ENCODE measurements around the gene RAB43.
"Not testable (repeated sequence)": the region's sequence is repeated elsewhere in the genome, so short reads cannot be mapped to it uniquely, and the experiment has no call there.

RAB43 gene

DNA sequence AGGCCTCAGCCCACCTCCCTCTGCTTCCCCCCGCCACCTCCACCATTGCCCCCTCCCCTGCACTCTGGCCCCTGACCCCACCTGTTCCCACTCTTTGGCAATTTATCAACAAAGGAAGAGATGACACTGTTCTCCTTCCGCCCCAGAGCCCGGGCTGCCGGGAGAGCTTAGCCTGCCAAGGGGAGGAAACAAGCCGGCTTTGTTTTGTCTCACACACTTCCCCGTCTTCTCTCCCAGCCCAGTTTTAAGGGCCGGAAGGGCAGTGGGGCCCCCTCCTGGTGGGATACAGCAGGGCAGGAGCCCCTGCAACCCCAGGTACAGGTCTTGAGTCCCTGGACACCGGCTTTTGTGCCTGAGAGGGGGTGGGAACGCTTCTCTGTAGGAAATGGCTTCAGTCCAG lies 33.7 kb downstream of the RAB43 start:
- DNase-seq = peak in 1 of 2 donors; percentile 33

- DNase-seq = no peak
These were observed 34.4 kb downstream of the RAB43 start for GRCh38 chr3:129087138-129087702.

DNA sequence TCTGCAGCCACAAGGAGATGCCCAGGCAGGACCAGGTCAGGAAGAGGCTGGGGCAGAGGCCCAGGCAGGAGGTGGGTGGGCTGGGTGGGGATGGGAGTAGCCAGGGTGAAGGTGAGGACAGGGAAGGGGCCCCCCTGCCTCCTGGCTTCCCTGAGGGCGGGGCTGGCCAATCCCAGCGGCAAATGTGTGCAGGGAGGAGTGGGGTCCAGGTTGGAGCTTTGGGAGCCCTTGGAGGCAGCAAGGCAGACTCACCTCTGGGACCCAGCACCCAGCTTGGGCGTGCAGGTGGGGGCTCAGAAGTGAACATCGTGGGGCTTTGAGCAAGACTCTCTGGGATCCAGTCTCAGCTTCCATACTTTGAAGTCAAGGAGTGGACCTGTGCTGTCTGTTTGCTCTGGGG lies 35.8 kb downstream of the RAB43 start:
- no peak for DNase-seq

DNA sequence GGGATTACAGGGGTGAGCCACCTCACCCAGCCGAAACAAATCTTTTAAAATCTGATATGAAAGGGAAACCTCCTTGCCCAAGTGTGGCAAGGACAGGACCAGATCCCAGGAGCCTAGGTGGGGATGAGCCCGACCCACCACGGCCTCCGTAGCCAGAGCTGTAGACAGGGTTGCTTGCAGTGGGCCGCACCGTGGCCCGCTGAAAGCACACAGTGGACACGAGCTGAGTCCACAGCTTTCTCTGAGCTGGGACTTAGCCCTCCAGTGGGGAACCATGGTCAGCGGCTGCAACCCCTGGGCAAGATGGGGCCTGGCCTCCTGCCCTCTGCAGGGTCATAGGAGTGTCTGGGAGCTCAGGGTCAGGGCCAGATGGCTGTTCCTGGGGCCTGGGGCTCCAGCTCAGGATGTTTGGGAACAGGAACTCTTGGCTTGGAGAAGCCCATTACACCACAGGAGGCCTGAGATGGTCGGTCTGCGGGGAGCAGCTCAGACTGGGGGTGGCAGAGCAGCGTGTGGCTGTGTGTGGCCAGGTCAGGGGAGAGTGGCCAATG lies 36.4 kb downstream of the RAB43 start:
- no peak for DNase-seq

GRCh38 chr3:129084501-129084900 lies 37.1 kb downstream of the RAB43 start:
- DNase-seq = no peak

DNA sequence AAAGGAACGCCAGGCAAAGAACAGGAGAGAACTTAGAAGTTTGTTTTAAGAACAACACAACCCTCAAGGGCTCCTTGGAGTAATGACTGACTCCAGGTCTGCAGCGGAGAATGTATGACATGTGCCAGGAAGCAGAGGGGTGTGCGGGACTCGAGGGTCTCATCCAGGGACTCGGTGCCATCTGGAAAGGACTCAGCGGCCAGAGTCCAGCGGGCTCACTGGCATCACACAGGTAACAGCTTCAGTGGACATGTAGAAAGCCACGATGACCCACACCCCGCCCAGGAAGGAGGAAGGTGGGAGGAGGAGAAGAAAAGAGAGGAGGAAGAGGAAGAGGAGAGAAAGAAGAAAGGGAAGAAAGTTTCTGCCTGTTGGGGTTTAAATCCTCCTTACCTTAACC lies 39.6 kb downstream of the RAB43 start:
- DNase-seq = no peak

- DNase-seq = no peak
These were observed 40.1 kb downstream of the RAB43 start for GRCh38 chr3:129081503-129081902.

GRCh38 chr3:129078510-129078909 lies 43.1 kb downstream of the RAB43 start:
- DNase-seq = no peak

DNA sequence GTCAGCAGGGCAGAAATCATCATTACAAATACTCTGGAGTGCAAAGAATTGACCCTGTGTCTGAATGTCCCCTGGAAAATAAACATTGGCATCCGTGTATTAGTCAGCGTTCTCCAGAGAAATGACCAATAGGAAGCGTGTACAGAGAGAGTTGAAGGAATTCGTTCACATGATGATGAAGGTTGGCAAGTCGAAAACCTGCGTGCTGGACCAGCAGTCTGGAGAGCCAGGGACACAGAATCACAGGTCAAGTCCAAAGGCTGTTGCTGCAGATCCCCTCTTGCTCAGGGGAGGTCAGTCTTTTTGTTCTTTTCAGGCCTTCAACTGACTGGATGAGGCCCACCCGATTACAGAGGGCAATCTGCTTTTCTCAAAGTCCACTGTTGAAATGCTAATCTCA lies 44.4 kb downstream of the RAB43 start:
- no peak for DNase-seq

GRCh38 chr3:129070086-129070885 lies 51.3 kb downstream of the RAB43 start:
- DNase-seq = no peak

GRCh38 chr3:129069313-129070085 lies 52.1 kb downstream of the RAB43 start:
- not testable (repeated sequence) for DNase-seq

DNA sequence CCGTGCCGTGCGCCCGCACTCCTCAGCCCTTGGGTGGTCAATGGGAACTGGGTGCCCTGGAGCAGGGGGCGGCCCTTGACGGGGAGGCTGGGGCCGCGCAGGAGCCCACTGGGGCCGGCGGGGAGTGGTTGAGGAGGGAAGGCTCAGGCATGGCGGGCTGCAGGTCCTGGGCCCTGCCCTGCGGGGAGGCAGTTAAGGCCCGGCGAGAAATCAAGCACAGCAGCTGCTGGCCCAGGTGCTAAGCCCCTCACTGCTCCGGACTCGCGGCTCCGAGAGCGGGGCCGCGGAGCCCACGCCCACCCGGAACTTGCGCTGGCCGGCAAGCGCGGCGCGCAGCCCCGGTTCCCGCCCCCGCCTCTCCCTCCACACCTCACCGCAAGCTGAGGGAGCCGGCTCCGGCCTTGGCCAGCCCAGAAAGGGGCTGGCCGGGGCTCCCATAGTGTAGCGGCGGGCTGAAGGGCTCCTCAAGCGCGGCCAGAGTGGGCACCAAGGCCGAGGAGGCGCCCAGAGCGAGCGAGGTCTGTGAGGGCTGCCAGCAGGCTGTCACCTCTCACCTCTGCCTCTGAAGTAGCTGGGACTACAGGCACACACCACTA lies 53.2 kb downstream of the RAB43 start:
- DNase-seq = no peak

DNA sequence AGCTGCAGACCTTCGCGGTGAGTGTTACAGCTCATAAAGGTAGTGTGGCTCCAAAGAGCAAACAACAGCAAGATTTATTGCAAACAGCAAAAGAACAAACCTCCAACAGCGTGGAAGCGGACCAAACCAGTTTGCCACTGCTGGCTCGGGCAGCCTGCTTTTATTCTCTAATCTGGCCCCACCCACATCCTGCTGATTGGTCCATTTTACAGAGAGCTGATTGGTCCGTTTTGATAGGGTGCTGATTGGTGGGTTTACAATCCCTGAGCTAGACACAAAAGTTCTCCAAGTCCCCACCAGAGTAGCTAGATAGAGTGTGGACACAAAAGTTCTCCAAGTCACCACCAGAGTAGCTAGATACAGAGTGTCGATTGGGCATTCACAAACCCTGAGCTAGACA lies 53.9 kb downstream of the RAB43 start:
- DNase-seq = not testable (repeated sequence)

DNA sequence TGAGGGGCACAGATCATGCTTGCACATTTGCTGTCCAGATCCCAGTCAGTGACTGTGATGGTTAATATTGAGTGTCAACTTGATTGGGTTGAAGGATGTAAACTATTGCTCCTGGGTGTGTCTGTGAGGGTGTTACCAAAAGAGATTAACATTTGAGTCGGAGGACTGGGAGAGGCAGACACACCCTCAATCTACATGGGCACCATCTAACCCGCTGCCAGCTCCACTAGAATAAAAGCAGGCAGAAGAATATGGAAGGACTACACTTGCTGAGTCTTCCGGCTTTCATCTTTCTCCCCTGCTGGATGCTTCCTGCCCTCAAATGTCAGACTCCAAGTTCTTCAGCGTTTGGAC lies 55.9 kb downstream of the RAB43 start:
- DNase-seq = no peak

- DNase-seq = no peak
These were observed 56.4 kb downstream of the RAB43 start for GRCh38 chr3:129065016-129065719.

GRCh38 chr3:129063841-129064482 lies 57.6 kb downstream of the RAB43 start:
- no peak for DNase-seq

DNA sequence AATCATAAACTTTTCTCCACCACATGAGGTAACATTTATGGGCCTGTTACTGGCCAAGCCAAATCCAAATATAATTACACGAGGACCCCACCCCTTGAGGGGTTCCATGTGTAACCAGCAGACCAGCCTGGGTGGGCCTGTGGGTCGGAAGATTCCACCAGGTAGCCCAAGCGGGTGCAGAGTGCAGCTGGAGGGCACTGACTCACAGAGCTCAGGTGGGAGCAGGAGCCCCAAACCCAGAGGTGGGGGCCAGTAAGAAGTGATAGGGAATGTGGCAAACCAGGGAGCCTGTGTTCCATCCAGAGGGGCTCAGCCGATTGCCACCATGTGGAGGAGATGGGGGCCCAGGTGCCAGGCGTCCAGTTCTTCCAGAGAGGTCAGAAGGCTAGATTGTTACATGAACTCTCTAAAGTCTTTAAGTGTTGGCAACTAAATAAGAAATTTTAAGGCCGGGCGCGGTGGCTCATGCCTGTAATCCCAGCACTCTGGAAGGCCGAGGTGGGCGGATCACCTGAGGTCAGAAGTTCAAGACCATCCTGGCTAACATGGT lies 58.4 kb downstream of the RAB43 start:
- DNase-seq = no peak

- DNase-seq = no peak
These were observed 59.4 kb downstream of the RAB43 start for GRCh38 chr3:129061888-129062834.

DNA sequence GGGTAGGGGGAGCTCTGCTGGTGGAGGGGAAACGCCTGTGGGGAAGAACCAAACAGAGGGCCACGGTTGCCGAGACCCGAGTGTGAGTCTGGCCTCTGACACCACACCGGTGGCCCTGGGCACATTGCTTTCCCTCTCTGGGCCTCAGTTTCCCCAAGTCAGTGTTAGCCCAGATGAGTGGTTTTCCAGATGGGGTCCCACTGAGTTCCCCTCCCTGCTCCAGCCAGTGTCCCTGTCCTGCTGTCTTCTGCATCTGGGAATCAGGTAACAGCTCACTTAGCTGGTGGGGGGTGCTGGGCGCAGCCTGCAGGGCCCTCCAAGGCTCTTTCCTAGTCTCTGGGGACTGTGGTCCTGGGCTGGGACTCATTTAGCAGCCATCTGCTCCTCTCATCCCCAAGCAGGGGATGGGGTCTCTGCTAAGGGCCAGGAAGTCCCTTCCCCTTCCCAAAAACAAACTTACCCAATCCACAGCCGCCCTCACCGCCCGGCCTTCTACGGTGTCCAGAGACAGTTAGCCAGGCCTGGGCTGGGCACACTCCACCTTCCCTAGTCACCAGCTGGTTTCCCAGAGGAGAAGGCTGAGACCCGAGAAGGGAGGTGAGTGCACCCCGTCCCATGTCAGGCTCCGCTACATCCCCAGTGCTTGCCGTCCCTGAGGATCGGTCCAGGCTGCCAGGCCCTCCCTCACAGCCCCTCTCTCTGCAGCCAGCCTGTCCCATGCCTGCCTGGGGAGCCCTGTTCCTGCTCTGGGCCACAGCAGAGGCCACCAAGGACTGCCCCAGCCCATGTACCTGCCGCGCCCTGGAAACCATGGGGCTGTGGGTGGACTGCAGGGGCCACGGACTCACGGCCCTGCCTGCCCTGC lies 60.3 kb downstream of the RAB43 start:
- no peak for DNase-seq

All from hippocampal formation (tissue), 2 donors.